Measurements from ENCODE around the gene TJP1. TPM values are rescaled to one million over a fixed set of nuclear protein-coding genes. Genes with fewer than 3 reads are reported as not detected.

The TJP1 gene
- total and polyA plus RNA-seq, 8 donors, result 14.7 to 80.0 (median 39.0) TPM

GRCh38 chr15:29728418-29728817 lies 93.8 kb downstream of the TJP1 start:
- TF ChIP-seq, protein P1, sequence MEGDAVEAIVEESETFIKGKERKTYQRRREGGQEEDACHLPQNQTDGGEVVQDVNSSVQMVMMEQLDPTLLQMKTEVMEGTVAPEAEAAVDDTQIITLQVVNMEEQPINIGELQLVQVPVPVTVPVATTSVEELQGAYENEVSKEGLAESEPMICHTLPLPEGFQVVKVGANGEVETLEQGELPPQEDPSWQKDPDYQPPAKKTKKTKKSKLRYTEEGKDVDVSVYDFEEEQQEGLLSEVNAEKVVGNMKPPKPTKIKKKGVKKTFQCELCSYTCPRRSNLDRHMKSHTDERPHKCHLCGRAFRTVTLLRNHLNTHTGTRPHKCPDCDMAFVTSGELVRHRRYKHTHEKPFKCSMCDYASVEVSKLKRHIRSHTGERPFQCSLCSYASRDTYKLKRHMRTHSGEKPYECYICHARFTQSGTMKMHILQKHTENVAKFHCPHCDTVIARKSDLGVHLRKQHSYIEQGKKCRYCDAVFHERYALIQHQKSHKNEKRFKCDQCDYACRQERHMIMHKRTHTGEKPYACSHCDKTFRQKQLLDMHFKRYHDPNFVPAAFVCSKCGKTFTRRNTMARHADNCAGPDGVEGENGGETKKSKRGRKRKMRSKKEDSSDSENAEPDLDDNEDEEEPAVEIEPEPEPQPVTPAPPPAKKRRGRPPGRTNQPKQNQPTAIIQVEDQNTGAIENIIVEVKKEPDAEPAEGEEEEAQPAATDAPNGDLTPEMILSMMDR (IDR thresholded peaks at IDR 0.05), result no peak
- H3K4me1 ChIP-seq, result peaks cover 0 to 8% (median 0%) of the 10 kb centered on the region in 3 donors
- intact Hi-C loops (cut with DNase I), result no loop called here
- peaks cover 3 to 51% (median 11%) of the 10 kb centered on the region in 3 donors for H3K36me3 ChIP-seq
- DNase-seq, result no peak
- H3K27ac ChIP-seq, result no peak overlapping the region
- H3K27me3 ChIP-seq, result no peaks in the 10 kb centered on the region
- FAIRE-seq, result no peak
- no peaks in the 10 kb centered on the region for H3K9me3 ChIP-seq
- no peak overlapping the region for H3K4me3 ChIP-seq
- no peak for ATAC-seq
- 50 to 61% methylated on average over 2 of the region's 2 CpGs for WGBS, 2 donors

DNA sequence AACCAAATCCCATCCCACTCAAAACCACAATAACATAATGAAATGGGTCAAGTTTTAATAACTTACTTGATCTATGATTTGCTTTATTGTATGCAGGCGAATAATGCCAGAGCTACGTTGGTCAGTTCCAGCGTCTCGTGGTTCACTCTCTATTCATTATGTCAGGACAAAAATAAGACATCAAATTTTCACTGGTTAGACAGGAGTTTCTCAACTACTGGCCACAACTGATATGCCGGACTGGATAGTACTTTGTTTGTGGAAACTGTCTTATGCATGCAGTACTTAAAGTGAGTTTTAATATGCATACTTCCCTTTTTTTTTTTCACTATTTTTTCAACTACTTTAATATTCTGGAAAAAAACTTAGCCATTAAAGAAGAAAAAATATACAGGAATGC lies 94.4 kb downstream of the TJP1 start:
- TF ChIP-seq, protein P1 (IDR thresholded peaks at IDR 0.05), result no peak
- ATAC-seq (no peak), FAIRE-seq (no peak), DNase-seq (no peak)
- 96 to 99% methylated on average over 5 of the region's 5 CpGs for WGBS, 2 donors
- Histone ChIP-seq H3K36me3 (peaks cover 6 to 52% (median 10%) of the 10 kb centered on the region in 3 donors), H3K27me3 (no peaks in the 10 kb centered on the region), H3K9me3 (no peaks in the 10 kb centered on the region), H3K4me1 (peaks cover 0 to 8% (median 0%) of the 10 kb centered on the region in 3 donors), H3K27ac (no peak overlapping the region), H3K4me3 (no peak overlapping the region)
- intact Hi-C loops (cut with DNase I), result no loop called here

GRCh38 chr15:29726553-29726952 lies 95.7 kb downstream of the TJP1 start:
- H3K9me3 ChIP-seq, result peaks cover 0 to 4% (median 0%) of the 10 kb centered on the region in 4 donors
- no peak for ATAC-seq
- H3K4me1 ChIP-seq, result peaks cover 0 to 8% (median 0%) of the 10 kb centered on the region in 3 donors
- H3K4me3 ChIP-seq, result no peak overlapping the region
- TF ChIP-seq, protein P1 (IDR thresholded peaks at IDR 0.05), result no peak
- DNase-seq, result no peak
- no peaks in the 10 kb centered on the region for H3K27me3 ChIP-seq
- no peak for FAIRE-seq
- intact Hi-C loops (cut with DNase I), result no loop called here
- peaks cover 6 to 50% (median 8%) of the 10 kb centered on the region in 3 donors for H3K36me3 ChIP-seq
- no peak overlapping the region for H3K27ac ChIP-seq
- 95% methylated on average over 7 of the region's 7 CpGs for WGBS, 2 donors

- WGBS, 2 donors, result 52 to 53% methylated on average over 3 of the region's 3 CpGs
- TF ChIP-seq, protein P1 (IDR thresholded peaks at IDR 0.05), result no peak
- ATAC-seq (peak in 1 of 4 donors; percentile 22), FAIRE-seq (no peak), DNase-seq (no peak)
- peaks cover 6 to 57% (median 19%) of the 10 kb centered on the region in 3 donors for H3K36me3 ChIP-seq
- peaks cover 0 to 8% (median 0%) of the 10 kb centered on the region in 3 donors for H3K4me1 ChIP-seq
- H3K4me3 ChIP-seq, result no peak overlapping the region
- H3K27me3 ChIP-seq, result no peaks in the 10 kb centered on the region
- peaks cover 0 to 4% (median 0%) of the 10 kb centered on the region in 4 donors for H3K9me3 ChIP-seq
- intact Hi-C loops (cut with DNase I), result no loop called here
- no peak overlapping the region for H3K27ac ChIP-seq
Observed at GRCh38 chr15:29724026-29724425, 98.2 kb downstream of the TJP1 start.

DNA sequence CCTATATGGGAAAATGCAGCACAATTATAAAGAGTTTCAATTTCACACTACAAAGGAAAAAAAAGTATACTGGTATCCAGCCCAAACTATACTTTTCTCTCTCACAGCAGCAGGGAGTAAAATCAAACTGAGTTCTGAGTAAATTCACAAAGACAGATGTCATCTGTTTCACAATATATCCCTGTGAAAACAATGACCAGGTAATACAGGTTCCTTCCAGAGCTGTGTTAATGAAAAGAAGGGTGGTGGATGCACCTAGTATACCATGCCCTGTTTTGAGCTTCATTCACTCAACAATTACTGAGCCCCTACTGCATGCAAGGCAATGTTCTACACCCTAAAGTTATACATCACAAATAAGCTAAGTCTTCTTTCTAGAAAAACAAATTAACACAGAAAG lies 108.5 kb downstream of the TJP1 start:
- no peak for DNase-seq
- Histone ChIP-seq H3K4me3 (no peak overlapping the region), H3K27ac (no peak overlapping the region), H3K4me1 (no peaks in the 10 kb centered on the region), H3K27me3 (no peaks in the 10 kb centered on the region), H3K9me3 (no peaks in the 10 kb centered on the region), H3K36me3 (peaks cover 0 to 68% (median 3%) of the 10 kb centered on the region in 3 donors)
- no peak for FAIRE-seq
- no peak for ATAC-seq
- TF ChIP-seq, protein P1 (IDR thresholded peaks at IDR 0.05), result no peak
- intact Hi-C loops (cut with DNase I), result no loop called here
